H9 (cell line): ENCODE data around the gene PPIL3. TPM values are rescaled to one million over a fixed set of nuclear protein-coding genes. Genes with fewer than 3 reads are reported as not detected.

Experiments used
- DNase-seq: peaks from one replicate; pipeline ENCODE4 v3.0.0-alpha.2; 2017
- H2AFZ ChIP-seq: one replicate; pipeline ENCODE4 v1.6.1; 2013; ENCODE audit warnings: mild to moderate bottlenecking, low read length, control low read depth, moderate library complexity
- H2AK5ac ChIP-seq: 2 replicates; pipeline ENCODE4 v1.6.1; 2013; ENCODE audit warnings: low read length, control low read depth, mixed read lengths; ENCODE audit not compliant: insufficient read length
- H2BK120ac ChIP-seq: one replicate; pipeline ENCODE4 v1.6.1; 2013; ENCODE audit warnings: low read depth, mild to moderate bottlenecking, low read length, control low read depth, inconsistent platforms; ENCODE audit not compliant: poor library complexity, severe bottlenecking
- H2BK12ac ChIP-seq: 2 replicates; pipeline ENCODE4 v1.6.1; 2013; ENCODE audit warnings: low read length, control low read depth, mixed read lengths, low read depth; ENCODE audit not compliant: insufficient read length
- H2BK15ac ChIP-seq: 2 replicates; pipeline ENCODE4 v1.6.1; 2013; ENCODE audit warnings: low read depth, low read length, control low read depth
- H2BK20ac ChIP-seq: one replicate; pipeline ENCODE4 v1.6.1; 2013; ENCODE audit warnings: low read depth, mild to moderate bottlenecking, low read length, control low read depth, inconsistent platforms; ENCODE audit not compliant: poor library complexity, severe bottlenecking
- H2BK5ac ChIP-seq: 2 replicates; pipeline ENCODE4 v1.6.1; 2013; ENCODE audit warnings: low read length, control low read depth, mixed read lengths; ENCODE audit not compliant: insufficient read length
- H3K14ac ChIP-seq: 2 replicates; pipeline ENCODE4 v1.6.1; 2013; ENCODE audit warnings: low read length, control low read depth; ENCODE audit not compliant: insufficient read depth
- H3K18ac ChIP-seq: 2 replicates; pipeline ENCODE4 v1.6.1; 2013; ENCODE audit warnings: low read depth, mild to moderate bottlenecking, mixed read lengths, low read length, control low read depth; ENCODE audit not compliant: insufficient read length
- H3K23ac ChIP-seq: 2 replicates; pipeline ENCODE4 v1.6.1; 2013; ENCODE audit warnings: low read length, control low read depth, mixed read lengths, low read depth; ENCODE audit not compliant: insufficient read length
- H3K23me2 ChIP-seq: 2 replicates; pipeline ENCODE4 v1.6.1; 2013; ENCODE audit warnings: low read depth, mild to moderate bottlenecking, mixed read lengths, low read length, control low read depth; ENCODE audit not compliant: insufficient read length, poor library complexity, severe bottlenecking
- H3K27ac ChIP-seq: 2 replicates; pipeline ENCODE4 v1.5.1; 2013; ENCODE audit warnings: low read length, control low read depth, mixed read lengths, low read depth; ENCODE audit not compliant: insufficient read length
- H3K27me3 ChIP-seq: 2 replicates; pipeline ENCODE4 v1.6.1; 2013; ENCODE audit warnings: low read length, control low read depth, inconsistent platforms; ENCODE audit not compliant: insufficient read depth
- H3K4ac ChIP-seq: 2 replicates; pipeline ENCODE4 v1.6.1; 2013; ENCODE audit warnings: low read depth, mild to moderate bottlenecking, control low read depth, inconsistent platforms, low read length, moderate library complexity
- H3K4me1 ChIP-seq: 2 replicates; pipeline ENCODE4 v1.6.1; 2013; ENCODE audit warnings: low read length, control low read depth, inconsistent platforms; ENCODE audit not compliant: insufficient read depth
- H3K4me2 ChIP-seq: 2 replicates; pipeline ENCODE4 v1.6.1; 2013; ENCODE audit warnings: low read length, control low read depth, mixed read lengths; ENCODE audit not compliant: insufficient read length, insufficient read depth
- H3K56ac ChIP-seq: 2 replicates; pipeline ENCODE4 v1.6.1; 2013; ENCODE audit warnings: low read depth, mild to moderate bottlenecking, mixed read lengths, low read length, control low read depth; ENCODE audit not compliant: insufficient read length
- H3K79me1 ChIP-seq: 2 replicates; pipeline ENCODE4 v1.6.1; 2013; ENCODE audit warnings: low read depth, mild to moderate bottlenecking, moderate library complexity, low read length, control low read depth, inconsistent platforms; ENCODE audit not compliant: insufficient read depth, poor library complexity, severe bottlenecking
- H3K79me2 ChIP-seq: 2 replicates; pipeline ENCODE4 v1.6.1; 2013; ENCODE audit warnings: low read length, control low read depth, inconsistent platforms; ENCODE audit not compliant: insufficient read depth
- H3K9ac ChIP-seq: 2 replicates; pipeline ENCODE4 v1.6.1; 2013; ENCODE audit warnings: low read length, control low read depth, mixed read lengths; ENCODE audit not compliant: insufficient read length; ENCODE audit errors: extremely low read depth
- H3K9me3 ChIP-seq: one replicate; pipeline ENCODE4 v1.6.1; 2013; ENCODE audit warnings: low read depth, low read length, inconsistent platforms; ENCODE audit not compliant: control insufficient read depth
- H3T11ph ChIP-seq: one replicate; pipeline ENCODE4 v1.6.1; 2013; ENCODE audit warnings: mild to moderate bottlenecking, low read length, control low read depth, inconsistent platforms
- H4K20me1 ChIP-seq: one replicate; pipeline ENCODE4 v1.6.1; 2013; ENCODE audit not compliant: control insufficient read depth, insufficient read length, insufficient read depth
- H4K5ac ChIP-seq: 2 replicates; pipeline ENCODE4 v1.6.1; 2013; ENCODE audit warnings: low read depth, mild to moderate bottlenecking, mixed read lengths, low read length, control low read depth; ENCODE audit not compliant: insufficient read length
- H4K8ac ChIP-seq: replicated peaks from 2 replicates; pipeline ENCODE4 v1.6.1; 2013; ENCODE audit warnings: low read length, control low read depth, mixed read lengths, low read depth; ENCODE audit not compliant: insufficient read length
- H4K91ac ChIP-seq: 2 replicates; pipeline ENCODE4 v1.6.1; 2013; ENCODE audit warnings: low read depth, mild to moderate bottlenecking, moderate library complexity, mixed read lengths, low read length, control low read depth; ENCODE audit not compliant: insufficient read length
- H3K27ac Mint-ChIP-seq, 3 experiments: 2 replicates in 2 of 3; 3 replicates in 1 of 3; pipeline ENCODE4 v1.8.0; 2020 to 2021; ENCODE audit warnings: mixed read lengths in 3 of 3, mild to moderate bottlenecking in 1 of 3, moderate library complexity in 1 of 3
- H3K27me3 Mint-ChIP-seq: 2 replicates; pipeline ENCODE4 v1.8.0; 2021; ENCODE audit warnings: low read depth, mild to moderate bottlenecking, moderate library complexity, mixed read lengths
- H3K36me3 Mint-ChIP-seq, 3 experiments: 2 replicates in 2 of 3; 3 replicates in 1 of 3; pipeline ENCODE4 v1.8.0; 2020 to 2021; ENCODE audit warnings: low read depth in 3 of 3, mixed read lengths in 3 of 3; ENCODE audit not compliant: insufficient read depth in 1 of 3
- H3K4me1 Mint-ChIP-seq, 2 experiments: 2 replicates each; pipeline ENCODE4 v1.8.0; 2020; ENCODE audit warnings: mixed read lengths in 2 of 2
- H3K4me3 Mint-ChIP-seq, 2 experiments: 2 replicates in 1 of 2; 3 replicates in 1 of 2; pipeline ENCODE4 v1.8.0; 2020 to 2021; ENCODE audit warnings: mild to moderate bottlenecking in 2 of 2, mixed read lengths in 2 of 2, moderate library complexity in 1 of 2
- H3K9me3 Mint-ChIP-seq, 2 experiments: 2 replicates in 1 of 2; 3 replicates in 1 of 2; pipeline ENCODE4 v1.8.0; 2020; ENCODE audit warnings: mild to moderate bottlenecking in 2 of 2, mixed read lengths in 2 of 2, moderate library complexity in 1 of 2
- CTCF ChIP-seq: fragments of 200-600 bp; sonication (generic); conservative IDR thresholded peaks from 3 replicates; pipeline ENCODE4 v1.8.0; 2021; ENCODE audit warnings: antibody characterized with exemption, mild to moderate bottlenecking
- WGBS: extraction: QIAGEN DNeasy Blood & Tissue Kit; methylation state at CpG from one replicate; pipeline ENCODE4 v1.1.7; 2013; ENCODE audit warnings: missing lambda C conversion rate, low lambda C conversion rate, mixed read lengths; ENCODE audit not compliant: insufficient read length; ENCODE audit errors: extremely low coverage; 5-methylcytosine and 5-hydroxymethylcytosine counted together
- total RNA-seq: library from RNA; stranded (reverse); gene quantifications from 2 replicates; pipeline ENCODE4 v1.2.1, GENCODE V29; 2021

Gene PPIL3
- total RNA-seq, 1 experiment from 2014 or later: 63.4 TPM

GRCh38 chr2:200821686-200822245 is 67.1 kb downstream of the PPIL3 start:
- Histone ChIP-seq H3T11ph (no peak overlapping the region), H3K79me1 (no peaks in the 10 kb centered on the region), H3K23me2 (no peaks in the 10 kb centered on the region), H2BK120ac (no peak overlapping the region), H4K20me1 (no peaks in the 10 kb centered on the region), H2AFZ (no peak overlapping the region), H2BK20ac (no peak overlapping the region), H3K18ac (no peak overlapping the region), H2BK15ac (no peak overlapping the region), H2BK12ac (no peak overlapping the region), H3K4ac (no peak overlapping the region), H4K91ac (no peak overlapping the region), H3K4me1 (no peaks in the 10 kb centered on the region), H4K8ac (no peak overlapping the region), H4K5ac (no peak overlapping the region), H3K27me3 (no peaks in the 10 kb centered on the region), H3K27ac (no peak overlapping the region), H3K79me2 (no peaks in the 10 kb centered on the region), H2AK5ac (no peak overlapping the region), H3K4me2 (no peak overlapping the region), H3K14ac (no peak overlapping the region), H3K56ac (no peak overlapping the region), H2BK5ac (no peak overlapping the region), H3K9ac (no peak overlapping the region), H3K23ac (no peak overlapping the region), H3K9me3 (no peaks in the 10 kb centered on the region)
- peaks cover 38 to 58% (median 54%) of the 10 kb centered on the region in 3 experiments; a peak in 6 of 7 replicates for H3K36me3 Mint-ChIP-seq
- no peak overlapping the region for H3K4me3 Mint-ChIP-seq
- WGBS: no CpG with 5 or more reads among the region's 6 CpGs
- DNase-seq: no peak
- H3K27me3 Mint-ChIP-seq: no peaks in the 10 kb centered on the region
- H3K9me3 Mint-ChIP-seq: no peaks in the 10 kb centered on the region
- no peak overlapping the region for H3K27ac Mint-ChIP-seq
- no peaks in the 10 kb centered on the region for H3K4me1 Mint-ChIP-seq
- no peak for TF ChIP-seq CTCF

Other genes with a start within 250 kb of the PPIL3 start
- gene BZW1, start 77.2 kb downstream of the PPIL3 start, total RNA-seq: 366 and 370 TPM in 2 replicates
- 46.8 and 49.4 TPM in 2 replicates for gene CLK1, start 24.4 kb downstream of the PPIL3 start, total RNA-seq
- gene NIF3L1, start 294 bp upstream of the PPIL3 start, total RNA-seq: 55.4 and 56.5 TPM in 2 replicates
- 61.8 and 65.2 TPM in 2 replicates for gene ORC2, start 74.6 kb upstream of the PPIL3 start, total RNA-seq
- 13.3 and 13.7 TPM in 2 replicates for gene HYCC2, start 182.6 kb upstream of the PPIL3 start, total RNA-seq
- gene NDUFB3, start 182.9 kb upstream of the PPIL3 start, total RNA-seq: 59.6 and 63.2 TPM in 2 replicates
- 5.7 and 7.6 TPM in 2 replicates for gene CFLAR, start 227.1 kb upstream of the PPIL3 start, total RNA-seq